GM19240 (cell line): ENCODE measurements around the gene MCEE.
A peak's percentile ranks its signal among the peaks of the same experiment; 100 is the strongest.
"Not testable (repeated sequence)": the region's sequence is repeated elsewhere in the genome, so short reads cannot be mapped to it uniquely, and the experiment has no call there.

ENCODE experiments used
- DNase-seq: peaks from one replicate; pipeline ENCODE4 v3.0.0; 2011; ENCODE audit warnings: low spot score; ENCODE audit not compliant: insufficient read length

MCEE gene

DNA sequence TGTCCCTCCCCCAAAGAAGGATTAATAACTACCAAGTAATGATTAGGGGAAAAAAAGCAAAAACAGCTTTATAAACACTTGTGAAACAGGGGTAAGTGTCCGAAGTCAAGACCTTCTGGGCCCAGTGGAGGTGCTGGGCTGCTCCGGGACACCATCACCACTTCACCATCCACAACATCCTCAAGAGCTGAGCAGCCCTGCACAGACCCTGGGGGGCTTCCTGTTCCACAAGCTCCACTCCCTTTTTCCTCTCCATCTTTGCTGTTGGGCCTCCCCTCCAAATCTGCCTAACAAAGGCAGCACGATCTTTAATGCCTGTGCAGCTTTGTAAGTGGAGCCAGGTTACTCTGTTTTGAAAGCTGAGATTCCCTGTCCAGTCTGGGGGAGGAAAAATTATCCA, 46.7 kb downstream of the MCEE start:
- not testable (repeated sequence) for DNase-seq

DNA sequence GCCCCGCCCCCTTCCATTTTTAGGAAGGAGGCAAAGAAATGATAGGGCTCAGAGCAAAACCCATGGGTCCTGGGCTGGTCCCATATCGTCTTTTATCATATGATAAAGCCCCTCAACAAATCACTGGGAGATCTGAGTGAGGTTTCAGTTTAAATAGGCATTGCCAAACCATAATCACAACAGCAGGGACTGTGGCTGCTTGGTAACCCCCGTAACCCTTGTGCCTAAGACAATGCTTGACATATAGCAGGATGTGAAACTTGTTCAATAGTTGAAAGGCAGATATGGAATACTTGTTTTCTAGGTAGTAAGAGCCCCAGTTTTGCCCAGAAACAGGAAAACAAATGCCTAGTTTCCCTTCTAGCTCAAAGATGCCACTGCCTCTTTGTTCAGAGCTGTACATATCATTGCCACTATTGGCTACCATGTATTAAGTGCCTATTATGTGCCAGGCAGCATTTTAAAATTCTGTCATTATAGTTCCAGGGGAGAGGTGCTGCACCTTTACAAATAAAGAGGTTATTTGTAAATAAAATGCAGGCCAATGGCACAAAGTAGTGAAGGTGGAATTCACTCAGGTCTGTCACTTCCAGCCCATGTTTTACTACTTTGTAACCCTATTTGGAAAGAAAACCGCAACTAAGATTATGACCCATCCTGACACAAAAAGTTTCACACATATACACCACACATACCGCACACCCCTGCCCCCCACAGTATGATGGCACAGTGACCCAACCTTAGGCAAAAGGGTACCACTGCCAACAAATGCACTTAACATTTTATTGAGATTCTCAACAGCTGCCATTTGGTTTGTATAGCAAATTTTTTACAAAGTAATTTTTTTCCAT, 47.4 kb downstream of the MCEE start:
- DNase-seq: no peak

- DNase-seq: no peak
Measured at GRCh38 chr2:71078624-71079023, 51.4 kb downstream of the MCEE start.

- no peak for DNase-seq
Measured at GRCh38 chr2:71074893-71075395, 55.1 kb downstream of the MCEE start.

- DNase-seq: no peak
Measured at GRCh38 chr2:71073475-71073874, 56.6 kb downstream of the MCEE start.

DNA sequence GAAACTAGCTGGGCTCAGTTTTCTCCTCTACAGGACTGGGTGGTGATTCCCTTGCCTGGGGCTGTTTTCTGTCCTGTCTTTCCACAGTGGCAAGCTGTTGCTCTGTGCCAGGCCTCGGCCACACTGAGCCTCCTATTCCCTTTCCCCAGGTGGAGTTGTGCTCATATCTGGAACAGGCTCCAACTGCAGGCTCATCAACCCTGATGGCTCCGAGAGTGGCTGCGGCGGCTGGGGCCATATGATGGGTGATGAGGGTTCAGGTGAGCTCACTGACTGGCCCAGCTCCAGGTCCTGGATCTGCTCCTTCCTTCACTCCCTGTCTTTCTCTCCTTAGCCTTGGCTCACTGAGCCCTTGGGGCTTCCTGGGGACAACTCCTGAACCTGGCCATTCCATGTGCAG, 57.5 kb downstream of the MCEE start:
- no peak for DNase-seq

DNA sequence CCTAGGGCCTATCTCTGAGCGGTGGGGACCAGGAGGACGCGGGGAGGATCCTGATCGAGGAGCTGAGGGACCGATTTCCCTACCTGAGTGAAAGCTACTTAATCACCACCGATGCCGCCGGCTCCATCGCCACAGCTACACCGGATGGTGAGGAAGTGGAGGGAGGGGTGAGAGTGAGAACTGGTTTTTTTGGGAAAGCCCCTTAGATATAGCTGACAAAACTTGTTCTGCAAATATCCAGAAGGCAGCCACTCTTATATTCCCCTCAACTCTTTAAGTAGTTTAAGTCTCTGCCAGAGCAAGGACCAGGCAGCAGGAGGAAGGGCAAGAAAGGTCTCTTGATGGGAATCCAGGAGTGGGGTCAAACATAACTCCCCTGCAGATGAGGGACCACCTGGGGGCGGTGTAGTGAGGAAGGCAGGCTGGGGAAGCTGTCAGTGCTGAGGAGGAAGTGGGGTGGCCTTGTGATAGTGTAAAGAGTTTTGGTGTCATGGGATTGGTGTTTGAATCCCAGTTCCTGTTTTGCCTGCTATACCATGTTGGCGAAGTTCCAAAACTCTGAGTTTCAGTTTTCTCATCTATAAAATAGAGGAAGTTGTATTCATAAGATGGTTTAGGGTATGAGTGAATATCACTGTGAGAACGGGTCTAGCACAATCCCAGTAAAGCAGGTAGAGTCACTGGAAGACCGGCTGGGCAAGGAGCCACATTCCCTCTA, 58.2 kb downstream of the MCEE start:
- peak; percentile 61 for DNase-seq

DNA sequence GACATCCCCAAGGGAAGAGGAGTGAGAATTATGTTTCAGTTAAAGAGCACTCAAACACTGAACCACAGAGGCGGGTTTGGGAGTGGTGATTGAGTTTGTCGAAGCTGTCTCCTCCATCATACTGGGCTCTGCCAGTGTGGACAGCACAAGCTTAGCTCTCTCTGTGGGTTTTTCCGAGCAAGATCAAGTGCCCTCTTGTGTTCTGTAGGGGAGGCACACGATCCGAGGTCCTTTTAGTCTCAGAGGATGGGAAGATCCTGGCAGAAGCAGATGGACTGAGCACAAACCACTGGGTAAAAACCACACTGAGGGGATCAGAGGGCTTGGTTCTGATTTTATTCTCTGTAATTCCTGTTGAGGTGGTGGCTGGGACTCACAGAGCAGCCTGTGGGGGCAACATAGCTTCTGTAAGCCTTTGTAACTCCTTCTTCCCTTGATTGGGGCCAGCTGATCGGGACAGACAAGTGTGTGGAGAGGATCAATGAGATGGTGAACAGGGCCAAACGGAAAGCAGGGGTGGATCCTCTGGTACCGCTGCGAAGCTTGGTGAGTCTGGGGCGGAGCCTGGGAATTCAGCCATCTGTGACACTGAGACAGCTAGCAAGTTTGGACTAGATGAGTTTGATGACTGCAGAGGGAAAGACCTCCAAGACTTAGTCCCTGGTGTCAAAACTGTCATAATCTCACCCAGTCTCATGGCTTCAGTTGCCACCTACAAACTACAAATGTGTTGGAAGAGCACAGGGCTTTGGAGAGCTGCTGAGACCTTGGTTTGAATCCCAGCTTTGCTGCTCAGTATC, 59.5 kb downstream of the MCEE start:
- DNase-seq: no peak

GRCh38 chr2:71069376-71069775, 60.7 kb downstream of the MCEE start:
- DNase-seq: no peak

DNA sequence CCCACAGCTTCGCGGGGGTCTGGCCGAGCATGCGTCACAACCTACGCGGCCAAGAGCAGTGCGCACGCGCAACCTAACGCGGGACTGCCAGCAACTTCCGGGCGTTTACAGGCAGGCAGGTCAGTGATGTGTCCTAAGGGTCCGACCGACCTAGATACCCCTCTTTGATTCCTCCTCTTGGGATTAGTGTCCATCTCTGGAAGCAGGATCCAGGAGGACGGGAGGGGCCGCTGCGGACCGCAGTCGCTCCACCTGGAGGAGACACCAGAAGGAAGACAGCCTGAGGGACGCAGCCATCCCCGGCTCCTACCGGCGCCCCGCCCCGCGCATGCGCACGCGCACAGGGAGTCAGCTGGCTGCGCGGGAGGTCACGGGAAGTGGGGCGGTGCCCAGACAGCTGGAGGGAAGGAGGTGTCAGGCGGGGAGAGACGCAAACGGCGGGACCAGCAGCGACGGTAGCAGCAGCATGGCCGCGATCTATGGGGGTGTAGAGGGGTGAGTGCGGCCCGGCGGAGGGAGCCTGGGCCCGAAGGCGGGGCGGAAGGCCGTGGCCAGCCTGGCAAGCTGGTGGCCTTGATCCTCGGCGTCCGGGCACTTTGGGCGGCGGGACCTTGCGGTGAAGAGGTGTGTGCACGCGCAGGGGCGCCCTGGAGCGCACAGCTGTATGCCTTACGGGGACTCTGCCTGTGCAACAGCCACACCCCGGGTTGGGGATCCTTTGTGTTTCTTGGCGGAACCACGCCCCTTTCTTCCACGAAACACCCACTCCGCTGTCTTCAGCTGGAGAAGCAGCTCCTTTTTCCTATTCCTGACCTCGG, 61.6 kb downstream of the MCEE start, which contains the start of gene NAGK:
Gene NAGK (plus strand): TSS at position 431 of the 818 bp plus-strand sequence. CDS start 36 bp downstream, at position 467.
- peak; percentile 83 for DNase-seq

DNA sequence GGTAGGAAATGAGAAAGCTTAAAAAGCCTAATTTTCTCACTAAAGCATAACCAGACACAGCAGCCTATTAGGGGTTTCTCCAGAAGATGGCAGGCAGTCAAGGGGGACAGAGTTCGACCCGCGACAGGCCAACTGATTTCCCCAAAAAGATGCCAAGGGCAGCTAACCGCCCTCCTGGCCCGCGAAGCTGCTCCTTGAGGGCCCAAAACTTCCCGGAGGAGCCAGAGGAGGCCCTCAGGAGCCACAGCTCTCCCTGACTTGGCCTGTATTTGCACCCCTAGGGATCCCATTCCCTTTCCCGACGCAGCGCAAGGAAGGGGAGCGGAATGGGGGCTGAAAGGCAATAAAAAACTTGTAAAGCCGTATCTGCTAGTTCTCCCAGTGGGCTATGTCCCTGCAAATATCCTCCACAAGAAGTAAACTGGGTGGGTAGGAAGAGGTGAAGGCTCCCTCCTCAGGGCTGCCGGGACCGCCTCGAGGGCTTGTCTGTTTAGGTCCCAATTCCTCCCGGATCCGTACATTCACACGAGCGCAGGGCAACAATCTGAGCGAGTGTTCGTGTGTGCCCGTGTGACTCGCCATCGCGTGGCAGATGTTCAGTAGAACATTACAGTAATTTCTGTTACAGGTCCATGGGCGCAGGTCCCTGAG, 62.3 kb downstream of the MCEE start:
- no peak for DNase-seq

DNA sequence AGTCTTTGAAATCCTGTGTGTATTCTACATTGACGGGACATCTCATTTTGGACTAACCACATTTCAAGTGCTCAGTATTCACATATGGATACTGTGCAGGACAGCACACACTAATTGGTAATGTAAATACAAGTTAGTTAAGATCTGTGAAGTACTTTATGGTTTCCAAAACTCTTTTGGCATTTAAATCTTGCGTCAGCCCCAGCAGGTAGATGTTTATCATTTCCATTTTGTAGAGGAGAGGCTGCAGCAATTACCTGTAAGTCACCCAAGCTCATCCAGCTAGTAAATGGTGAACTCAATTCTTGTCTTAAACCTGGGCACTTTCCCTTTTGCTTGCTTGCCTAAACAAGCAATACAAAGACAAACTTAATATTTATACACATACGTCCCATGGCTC, 63.2 kb downstream of the MCEE start:
- no peak for DNase-seq

- DNase-seq: no peak
Measured at GRCh38 chr2:71064754-71065621, 65.0 kb downstream of the MCEE start.

DNA sequence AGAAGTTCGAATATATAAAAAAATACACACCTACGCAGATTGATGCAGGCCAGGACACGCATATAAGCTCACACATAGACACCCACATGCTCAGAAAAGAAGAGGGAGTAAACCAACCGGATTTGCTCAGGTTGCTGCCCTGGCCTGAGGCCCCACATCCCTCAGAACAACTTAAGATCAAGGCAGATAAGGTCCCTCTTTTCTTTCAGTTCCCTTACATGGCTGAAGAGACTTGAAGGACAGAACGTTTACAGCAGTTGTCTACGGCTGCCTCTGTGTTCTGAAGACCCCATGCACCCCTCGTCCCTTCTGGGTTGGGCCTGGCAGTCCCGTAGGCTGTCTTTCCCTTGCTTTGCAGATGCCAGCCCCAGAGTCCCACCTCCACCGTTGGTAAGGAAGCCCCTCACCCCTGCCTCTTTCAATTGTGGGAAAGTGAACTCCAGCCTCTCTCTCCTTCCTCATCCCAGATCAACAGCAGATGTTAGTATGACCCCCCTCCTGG, 65.9 kb downstream of the MCEE start:
- DNase-seq: no peak

GRCh38 chr2:71063216-71063615, 66.8 kb downstream of the MCEE start:
- no peak for DNase-seq

DNA sequence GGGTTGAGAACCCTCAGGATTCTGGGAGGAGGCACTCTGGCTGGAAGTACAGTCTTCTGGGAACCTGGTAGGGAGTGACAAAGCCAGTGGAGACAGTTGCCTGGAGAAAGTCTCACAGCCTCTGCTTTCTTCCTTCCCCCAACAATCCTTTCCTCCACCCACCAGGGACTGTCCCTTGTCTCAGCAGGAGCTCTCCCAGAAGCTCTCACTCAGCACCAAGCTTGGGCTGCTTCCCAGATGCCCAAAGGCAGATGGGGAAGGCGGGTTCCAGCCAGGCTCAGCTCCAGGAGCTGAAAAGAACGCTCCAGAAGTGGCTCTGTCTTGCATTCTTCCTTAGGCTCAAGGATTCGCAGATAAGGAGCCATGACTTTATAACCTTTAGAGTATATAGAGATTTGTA, 69.2 kb downstream of the MCEE start:
- no peak for DNase-seq

DNA sequence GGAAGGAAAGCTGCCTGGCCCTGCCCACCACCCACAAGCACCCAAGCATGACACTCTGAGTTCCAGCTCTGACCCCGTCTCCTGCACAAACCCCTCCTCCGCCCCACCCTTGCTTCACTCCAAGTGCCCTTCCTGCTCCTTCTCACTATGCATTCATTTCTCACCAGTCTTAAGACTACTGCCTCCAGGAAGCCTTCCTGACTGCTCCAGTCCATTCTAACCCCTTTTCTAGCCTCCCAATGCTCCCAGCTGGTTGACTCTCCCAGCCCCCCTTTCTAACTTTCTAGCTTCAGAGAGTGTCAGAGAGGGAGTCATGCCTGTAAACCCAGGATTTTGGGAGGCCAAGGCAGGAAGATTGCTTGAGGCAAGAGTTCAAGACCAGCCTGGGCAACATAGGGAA, 69.8 kb downstream of the MCEE start:
- no peak for DNase-seq
